Stimulated activated CD4-positive, alpha-beta T cell treated with anti-CD3 and anti-CD28 coated beads, Interleukin-1b, Interleukin-23, amount 100 ng/mL, for 4 hours (primary cell): ENCODE measurements around the gene PEX16.
"Not testable (repeated sequence)": the region's sequence is repeated elsewhere in the genome, so short reads cannot be mapped to it uniquely, and the experiment has no call there.

Experiments used
- DNase-seq, 2 donors: peaks; one replicate each; pipeline ENCODE4 v3.0.0-alpha.2; 2020; ENCODE audit warnings: low read depth in 2 of 2

The PEX16 gene

GRCh38 chr11:45918331-45918941 lies 759 bp upstream of the PEX16 start:
- peak in 1 of 2 donors; percentile 47 for DNase-seq

GRCh38 chr11:45917286-45917622 lies 423 bp downstream of the PEX16 start:
- DNase-seq, result no peak

- no peak for DNase-seq
Measured at GRCh38 chr11:45915446-45915845, 2.2 kb downstream of the PEX16 start.

GRCh38 chr11:45913942-45914635 lies 3.6 kb downstream of the PEX16 start:
- DNase-seq, result no peak

GRCh38 chr11:45913514-45913913 lies 4.2 kb downstream of the PEX16 start:
- DNase-seq, result no peak

- no peak for DNase-seq
Measured at GRCh38 chr11:45910623-45911022, 7.1 kb downstream of the PEX16 start.

- DNase-seq, result no peak
Measured at GRCh38 chr11:45909594-45910475, 7.8 kb downstream of the PEX16 start.

GRCh38 chr11:45907911-45908370 lies 9.7 kb downstream of the PEX16 start:
- no peak for DNase-seq

GRCh38 chr11:45906965-45907611 lies 10.6 kb downstream of the PEX16 start, which contains the start of gene FREY1:
Gene FREY1 (minus strand): TSS chr11:45907271. CDS start chr11:45907245, 26 bp downstream.
- DNase-seq, result no peak

GRCh38 chr11:45906096-45906682 lies 11.5 kb downstream of the PEX16 start:
- DNase-seq, result no peak

- DNase-seq, result not testable (repeated sequence)
Measured at GRCh38 chr11:45905576-45905975, 12.1 kb downstream of the PEX16 start.

GRCh38 chr11:45905095-45905494 lies 12.6 kb downstream of the PEX16 start:
- no peak for DNase-seq

- DNase-seq, result no peak
Measured at GRCh38 chr11:45904309-45904915, 13.3 kb downstream of the PEX16 start.

- no peak for DNase-seq
Measured at GRCh38 chr11:45902452-45903380, 15.0 kb downstream of the PEX16 start.

- DNase-seq, result no peak
Measured at GRCh38 chr11:45901626-45902025, 16.1 kb downstream of the PEX16 start.

- no peak for DNase-seq
Measured at GRCh38 chr11:45900916-45901617, 16.6 kb downstream of the PEX16 start.

- DNase-seq, result not testable (repeated sequence)
Measured at GRCh38 chr11:45900175-45900800, 17.4 kb downstream of the PEX16 start.

GRCh38 chr11:45899448-45900174 lies 18.1 kb downstream of the PEX16 start:
- peak; percentile 32 to 43 for DNase-seq
